ENCODE results near the gene RAB26.
"Not testable (repeated sequence)": the region's sequence is repeated elsewhere in the genome, so short reads cannot be mapped to it uniquely, and the experiment has no call there.

DNA sequence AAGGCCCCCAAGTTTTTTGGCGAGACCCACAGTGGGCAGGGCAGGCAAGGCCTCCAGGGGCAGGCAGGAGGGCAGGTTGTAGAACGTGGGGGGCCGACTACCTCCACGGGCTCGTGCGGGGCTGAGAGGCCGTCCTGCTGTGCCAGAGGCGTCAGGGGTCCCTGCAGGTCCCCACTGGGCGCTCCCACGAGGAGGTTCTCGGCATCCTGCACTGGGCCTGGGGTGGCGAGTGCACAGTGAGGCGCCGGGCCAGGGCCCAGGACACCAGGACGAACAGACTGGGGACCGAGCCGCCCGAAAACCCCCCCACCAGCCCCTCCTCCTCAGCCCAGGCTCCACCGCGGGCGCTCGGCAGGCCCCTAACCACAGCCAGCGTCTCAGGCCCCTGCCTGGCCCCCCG is 32.0 kb upstream of the RAB26 start:
- TF ChIP-seq, protein P1, sequence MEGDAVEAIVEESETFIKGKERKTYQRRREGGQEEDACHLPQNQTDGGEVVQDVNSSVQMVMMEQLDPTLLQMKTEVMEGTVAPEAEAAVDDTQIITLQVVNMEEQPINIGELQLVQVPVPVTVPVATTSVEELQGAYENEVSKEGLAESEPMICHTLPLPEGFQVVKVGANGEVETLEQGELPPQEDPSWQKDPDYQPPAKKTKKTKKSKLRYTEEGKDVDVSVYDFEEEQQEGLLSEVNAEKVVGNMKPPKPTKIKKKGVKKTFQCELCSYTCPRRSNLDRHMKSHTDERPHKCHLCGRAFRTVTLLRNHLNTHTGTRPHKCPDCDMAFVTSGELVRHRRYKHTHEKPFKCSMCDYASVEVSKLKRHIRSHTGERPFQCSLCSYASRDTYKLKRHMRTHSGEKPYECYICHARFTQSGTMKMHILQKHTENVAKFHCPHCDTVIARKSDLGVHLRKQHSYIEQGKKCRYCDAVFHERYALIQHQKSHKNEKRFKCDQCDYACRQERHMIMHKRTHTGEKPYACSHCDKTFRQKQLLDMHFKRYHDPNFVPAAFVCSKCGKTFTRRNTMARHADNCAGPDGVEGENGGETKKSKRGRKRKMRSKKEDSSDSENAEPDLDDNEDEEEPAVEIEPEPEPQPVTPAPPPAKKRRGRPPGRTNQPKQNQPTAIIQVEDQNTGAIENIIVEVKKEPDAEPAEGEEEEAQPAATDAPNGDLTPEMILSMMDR (IDR thresholded peaks at IDR 0.05): not testable (repeated sequence)
- TF ChIP-seq POLR2A (IDR thresholded peaks at IDR 0.05): not testable (repeated sequence)
